ENCODE results near the gene SCN2B.

SCN2B gene

DNA sequence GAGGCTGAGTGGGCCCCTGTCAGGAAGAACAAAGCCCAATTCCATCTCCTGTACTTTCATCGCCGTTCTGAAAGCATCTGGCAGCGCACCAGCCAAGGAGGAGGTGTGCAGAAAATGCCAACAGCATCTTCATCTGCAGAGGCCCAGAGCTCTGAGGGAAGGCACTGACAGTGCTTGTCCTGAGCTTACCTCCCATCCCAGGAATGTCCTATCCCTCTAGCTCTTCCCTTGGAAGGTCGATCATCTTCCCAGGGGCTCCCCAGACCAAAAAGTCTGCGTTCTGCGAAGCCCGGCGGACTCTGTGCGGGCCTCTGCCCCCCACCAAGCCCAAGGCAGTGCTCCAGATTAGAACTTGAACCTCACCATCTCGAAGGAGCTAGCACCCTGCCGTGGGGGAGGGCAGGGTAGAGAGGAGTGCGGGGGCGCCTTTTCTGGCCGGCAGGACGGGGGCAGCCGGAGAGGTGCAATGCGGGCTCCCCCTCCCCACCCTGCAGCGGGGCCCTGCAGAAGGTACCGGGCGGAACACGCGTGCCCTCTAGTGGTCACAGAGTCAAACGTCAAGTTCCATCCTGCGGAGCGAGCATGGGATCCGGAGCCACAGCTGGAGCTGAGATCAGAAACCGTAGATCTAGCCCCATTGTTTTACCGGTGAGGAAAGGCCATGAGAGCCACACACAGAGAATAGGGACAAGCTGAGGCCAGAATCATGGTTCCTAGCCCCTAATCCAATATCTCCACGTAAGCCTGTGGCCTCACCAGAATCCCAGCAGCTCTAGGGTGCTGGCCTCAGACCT, 5.0 kb downstream of the SCN2B start:
- DNase-seq = peak; percentile 96

GRCh38 chr11:118170882-118171268, 5.6 kb downstream of the SCN2B start:
- DNase-seq = no peak

DNA sequence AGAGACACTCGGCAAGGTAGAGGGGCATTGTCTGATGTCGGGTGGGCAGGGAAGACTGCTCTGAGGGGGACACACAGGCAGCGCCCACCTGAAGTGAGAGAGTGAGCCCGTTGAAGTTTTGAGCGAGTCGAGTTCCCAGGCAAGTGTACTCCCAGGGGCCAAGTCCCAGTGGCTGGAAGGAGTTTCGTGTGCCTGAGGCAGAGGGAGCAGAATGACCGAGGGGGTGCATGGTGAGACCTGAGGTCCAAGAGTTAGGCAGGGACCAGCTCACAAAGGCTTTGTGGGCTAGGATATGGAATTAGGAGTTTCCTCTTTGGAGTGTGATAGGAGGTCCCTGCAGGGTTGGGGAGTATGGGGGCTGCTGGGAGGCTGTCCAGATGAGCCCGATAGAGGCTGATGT, 6.2 kb downstream of the SCN2B start:
- no peak for DNase-seq

GRCh38 chr11:118169300-118170140, 6.9 kb downstream of the SCN2B start:
- no peak for DNase-seq

GRCh38 chr11:118168751-118169150, 7.7 kb downstream of the SCN2B start:
- no peak for DNase-seq

DNA sequence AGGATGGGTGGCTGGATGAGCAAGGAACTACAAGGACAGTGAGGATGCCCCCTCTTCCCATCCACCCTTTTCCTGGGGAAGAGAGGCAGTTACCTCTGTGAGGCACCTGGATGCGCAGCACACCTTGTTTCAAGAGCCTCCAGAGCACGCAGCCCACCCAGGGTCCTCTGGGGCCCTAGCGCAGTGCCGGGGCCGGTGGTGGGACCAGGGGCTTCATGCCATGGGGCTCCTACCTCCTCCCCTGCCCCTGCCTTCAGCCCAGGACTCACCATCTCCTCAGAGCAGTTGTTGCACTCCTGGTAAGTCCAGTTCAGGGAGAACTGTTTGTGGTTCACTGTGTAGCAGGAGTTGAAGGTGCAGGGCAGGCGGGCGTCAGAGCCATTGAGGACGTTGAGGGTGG, 8.1 kb downstream of the SCN2B start:
- DNase-seq = no peak

DNA sequence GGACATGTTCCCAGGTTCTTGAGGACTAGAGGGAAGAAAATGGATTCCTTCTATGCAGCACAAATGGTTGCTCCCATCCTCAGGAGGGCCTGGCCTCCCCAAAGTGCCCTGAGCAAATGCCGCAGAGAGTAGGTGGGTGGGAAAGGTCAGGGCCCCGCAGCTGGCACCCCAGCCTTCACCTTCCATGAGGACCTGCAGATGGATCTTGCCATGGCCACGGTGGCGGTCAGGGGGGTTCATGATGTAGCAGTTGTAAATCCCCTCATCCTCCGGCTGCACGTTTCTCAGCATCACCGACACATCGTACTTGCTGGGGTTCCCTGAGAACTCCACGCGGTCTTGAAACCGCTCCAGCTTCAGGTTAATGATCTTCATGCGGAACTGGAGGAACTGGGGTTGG, 8.5 kb downstream of the SCN2B start:
- no peak for DNase-seq

GRCh38 chr11:118167253-118167652, 9.2 kb downstream of the SCN2B start:
- DNase-seq = no peak

DNA sequence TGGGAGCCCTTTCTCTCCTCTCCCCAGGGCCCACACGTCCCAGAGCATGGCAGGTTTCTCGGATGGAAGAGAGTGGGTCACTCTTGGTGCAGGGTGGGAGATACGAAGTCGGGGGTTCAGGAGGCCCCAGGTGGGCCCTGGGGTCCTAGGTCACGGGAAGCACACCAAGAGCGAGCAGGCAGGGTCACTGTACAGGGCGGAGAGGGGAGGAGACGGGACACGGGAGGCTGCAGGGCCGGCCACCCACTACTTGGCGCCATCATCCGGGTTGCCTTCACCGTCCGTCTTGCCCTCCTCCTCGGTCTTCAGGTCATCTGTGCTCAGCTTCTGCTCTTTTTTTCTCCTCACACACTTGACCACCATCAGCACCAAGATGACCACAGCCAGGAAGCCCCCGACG, 9.8 kb downstream of the SCN2B start:
- DNase-seq = no peak

- DNase-seq = no peak
Observed at GRCh38 chr11:118164885-118165284, 11.6 kb downstream of the SCN2B start.

GRCh38 chr11:118163494-118163893, 12.9 kb downstream of the SCN2B start:
- DNase-seq = no peak

DNA sequence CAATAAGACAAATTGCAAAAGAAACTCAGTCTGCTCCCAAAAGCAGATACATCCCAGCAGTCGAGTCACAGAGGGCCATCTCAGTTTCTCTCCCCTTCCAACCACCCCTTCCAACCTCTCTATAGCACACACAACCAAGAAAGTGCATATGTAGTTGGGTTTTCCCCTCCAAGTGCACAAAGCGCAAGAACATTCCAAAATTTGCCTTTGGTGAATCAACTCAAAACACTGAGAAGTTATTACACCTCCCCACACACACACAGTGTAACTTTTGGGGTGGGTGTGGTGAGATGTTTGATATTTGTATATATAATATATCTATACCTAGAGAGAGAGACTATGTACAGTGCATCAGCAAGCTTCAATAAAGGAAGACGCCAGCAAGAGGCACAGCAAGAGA, 13.6 kb downstream of the SCN2B start:
- DNase-seq = no peak

DNA sequence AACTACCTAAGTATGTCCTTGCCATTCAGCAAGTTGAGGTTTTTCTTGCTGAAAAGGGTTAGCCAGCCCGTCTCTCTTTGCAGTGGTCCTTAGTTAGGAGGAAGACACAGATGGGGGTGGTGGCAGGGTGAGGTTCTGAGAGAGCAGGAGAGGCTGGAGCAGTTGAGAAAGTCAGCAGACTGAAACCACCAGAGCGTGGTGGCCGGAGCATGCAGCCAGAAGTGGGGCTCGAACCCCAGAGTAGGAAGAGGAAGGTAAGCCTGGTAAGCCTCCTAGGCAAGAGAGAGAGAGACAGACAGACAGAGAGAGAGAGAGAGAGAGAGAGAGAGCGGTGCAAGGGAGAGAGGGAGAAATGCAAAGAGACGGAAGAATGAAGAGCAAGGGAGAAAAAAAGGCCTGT, 14.7 kb downstream of the SCN2B start:
- DNase-seq = no peak

DNA sequence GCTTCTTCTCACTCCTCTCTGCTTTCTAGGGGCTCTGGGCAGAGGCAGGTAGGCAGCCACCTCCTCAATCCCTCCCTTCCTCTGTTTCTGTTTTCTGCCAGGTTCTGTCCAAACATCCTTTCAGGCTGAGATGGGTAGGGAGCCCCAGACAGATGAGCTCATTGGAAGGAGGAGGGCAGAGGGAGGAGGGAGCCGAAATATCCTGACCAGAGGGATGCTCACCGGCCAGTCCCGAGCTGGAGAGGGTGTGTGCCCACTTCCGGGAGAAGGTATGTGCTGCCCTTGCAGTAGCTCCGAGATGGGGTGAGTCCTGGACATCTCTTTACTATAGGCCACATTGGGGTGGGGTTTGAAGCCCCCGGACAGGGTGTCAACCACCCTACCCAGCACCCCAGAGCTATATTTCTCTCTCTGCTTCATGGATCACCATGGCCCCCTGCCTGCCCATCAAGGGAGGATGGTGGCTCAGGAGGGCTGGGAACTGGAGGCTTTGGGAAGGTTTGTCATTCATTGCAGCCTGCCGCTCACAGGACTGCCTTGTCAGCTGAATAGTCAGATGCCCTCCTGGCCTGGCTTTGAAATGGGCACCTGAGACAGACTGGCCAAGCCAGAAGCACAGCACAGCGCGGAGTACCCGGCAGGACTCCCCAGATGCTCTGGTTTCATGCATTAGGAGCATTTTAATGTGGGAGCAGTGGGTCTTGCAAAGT, 19.1 kb downstream of the SCN2B start:
- no peak for DNase-seq

- DNase-seq = peak; percentile 79
Observed at GRCh38 chr11:118156531-118157185, 19.8 kb downstream of the SCN2B start.

GRCh38 chr11:118155776-118156530, 20.5 kb downstream of the SCN2B start:
- DNase-seq = no peak

DNA sequence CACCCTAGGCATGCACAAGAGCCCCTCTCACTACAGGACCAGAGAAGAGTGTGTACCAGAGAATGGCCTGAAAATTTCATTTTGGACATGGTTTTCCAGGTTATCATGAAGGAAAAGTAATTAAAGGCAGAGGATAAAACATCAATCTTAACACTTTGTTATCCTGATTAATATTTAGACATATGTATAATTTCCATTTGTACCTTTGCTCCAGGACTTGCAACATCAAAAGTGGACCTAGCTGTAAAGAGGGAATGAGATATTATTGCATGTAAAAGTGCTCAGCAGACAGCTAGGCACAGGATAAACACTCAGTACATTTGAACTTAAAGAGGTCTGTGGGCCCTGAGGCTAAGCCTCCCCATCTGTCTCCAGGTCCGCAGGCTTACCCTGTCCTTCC, 21.8 kb downstream of the SCN2B start:
- no peak for DNase-seq

DNA sequence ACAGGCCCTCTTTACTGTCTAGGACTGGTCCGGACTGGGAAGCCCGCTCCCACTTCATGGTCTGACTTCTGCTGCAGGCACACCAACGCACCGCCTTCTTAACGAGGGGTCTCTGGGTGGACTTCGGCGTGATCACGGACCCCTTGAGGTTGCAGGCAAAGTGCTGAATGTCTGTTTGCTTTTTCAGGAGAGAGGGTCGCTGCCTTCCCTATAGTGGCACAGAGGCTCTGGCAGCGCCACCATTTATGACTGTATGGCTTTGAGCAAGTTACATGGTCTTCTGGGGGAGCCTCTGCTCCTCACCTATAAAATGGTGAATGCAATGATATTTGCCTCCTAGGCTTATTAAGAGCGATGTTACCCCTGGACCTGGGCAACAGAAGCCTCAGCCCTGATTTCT, 22.5 kb downstream of the SCN2B start:
- DNase-seq = no peak

- DNase-seq = no peak
Observed at GRCh38 chr11:118153516-118153915, 22.9 kb downstream of the SCN2B start.

- peak; percentile 98 for DNase-seq
Observed at GRCh38 chr11:118152552-118153471, 23.6 kb downstream of the SCN2B start, which contains the start of gene SCN4B. Gene SCN4B, minus strand, starts transcription at chr11:118152823. Its CDS starts 150 bp downstream, at chr11:118152673.

- DNase-seq = no peak
Observed at GRCh38 chr11:118152020-118152551, 24.4 kb downstream of the SCN2B start.

Data from 8988T (cell line).